ENCODE data around the gene NDUFAB1. TPM values are rescaled to one million over a fixed set of nuclear protein-coding genes. Genes with fewer than 3 reads are reported as not detected.

The NDUFAB1 gene
- 147 and 213 TPM in 2 replicates for total RNA-seq

DNA sequence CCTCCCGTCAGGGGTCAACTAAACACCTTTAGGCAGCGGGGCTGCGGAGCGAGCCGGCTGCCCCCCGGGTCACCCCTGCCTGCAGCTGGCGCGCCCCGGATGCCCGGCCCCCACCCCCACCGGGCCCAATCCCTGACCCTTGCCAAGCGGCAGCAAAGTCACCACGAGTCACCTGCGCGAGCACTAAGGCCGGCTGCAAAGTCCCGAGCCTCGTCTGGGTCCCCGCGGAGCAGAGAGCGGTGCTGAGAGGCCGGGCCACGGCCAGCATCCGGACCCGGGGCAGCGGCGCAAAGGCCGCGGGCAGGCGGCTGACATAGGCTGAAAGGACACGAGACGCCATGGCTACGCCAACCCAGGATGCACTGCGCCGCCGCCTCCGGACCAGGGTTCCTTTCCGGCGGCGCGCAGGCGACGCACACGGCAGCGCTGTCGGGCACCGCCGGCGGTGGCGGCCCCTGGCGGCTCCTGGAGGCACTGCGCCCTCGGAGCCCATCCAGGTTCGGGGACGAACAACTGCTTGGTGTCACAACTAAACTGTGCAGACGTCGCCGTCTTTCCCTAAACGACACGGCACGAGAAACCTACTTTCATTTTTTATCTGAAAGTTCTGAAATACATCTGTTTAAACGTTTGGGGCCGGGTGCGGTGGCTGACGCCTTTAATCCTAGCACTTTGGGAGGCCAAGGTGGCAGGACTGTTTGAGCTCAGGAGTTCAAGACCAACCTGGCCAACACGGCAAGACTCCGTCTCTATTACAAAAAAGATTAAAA lies at the start of gene NDUFAB1:
NDUFAB1 (minus strand) TSS at position 366 of the 770 bp plus-strand sequence; CDS start at position 340, 26 bp downstream.

GRCh38 chr16:23640931-23641765 lies 45.0 kb upstream of the NDUFAB1 start, which contains the start of the genes DCTN5 and PALB2:
Gene DCTN5, plus strand, starts transcription at chr16:23641466. Its CDS starts 77 bp downstream, at chr16:23641543.
Gene PALB2, minus strand, starts transcription at chr16:23641310. Its CDS starts 153 bp downstream, at chr16:23641157.

DNA sequence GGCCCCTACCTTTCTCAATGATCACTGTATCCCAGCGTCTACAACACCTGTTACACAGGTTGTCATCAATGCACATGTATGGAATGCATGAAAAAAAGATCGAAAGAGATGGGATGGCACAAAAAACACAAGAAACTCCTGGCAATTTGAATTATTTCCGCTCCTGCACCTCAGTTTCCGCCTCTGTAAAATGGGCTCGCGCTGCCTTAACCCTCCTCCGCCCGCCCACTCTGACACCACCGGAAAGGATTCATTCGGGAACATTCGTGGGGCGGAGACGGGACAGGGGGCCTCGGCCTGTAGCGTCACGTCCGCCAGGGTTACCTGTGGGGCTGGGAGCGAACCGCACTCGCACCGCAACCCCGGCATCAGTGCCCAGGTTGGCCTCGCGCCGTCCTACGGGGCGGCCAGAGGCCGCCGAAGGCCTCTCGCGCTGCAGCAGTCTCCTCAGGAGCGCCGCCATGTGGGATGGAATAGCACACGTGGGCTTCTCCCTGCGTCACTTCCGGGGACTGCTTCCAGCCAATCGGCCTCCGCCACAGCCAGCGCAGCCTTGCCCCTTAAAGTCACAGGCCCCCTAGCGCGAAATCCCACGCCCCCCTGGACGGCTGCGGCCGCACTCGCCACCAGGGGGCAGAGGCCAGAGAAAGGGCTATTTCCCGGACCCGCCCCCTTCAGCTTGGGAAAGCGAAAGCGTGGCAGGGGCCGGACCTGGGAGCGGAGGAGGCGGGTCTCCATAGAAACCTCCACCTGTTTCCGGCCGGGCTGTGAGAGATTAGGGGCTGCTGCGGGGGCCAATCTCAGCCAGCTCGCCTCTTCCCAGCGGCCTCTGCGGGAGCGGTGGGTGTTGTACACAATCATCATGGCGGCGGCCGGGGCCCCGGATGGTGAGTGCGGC lies 39.0 kb downstream of the NDUFAB1 start, which contains the start of the genes EARS2 and UBFD1:
EARS2 (minus strand) TSS at position 470 of the 898 bp plus-strand sequence; CDS start at position 463, 7 bp downstream.
UBFD1 (plus strand) TSS at position 847 of the 898 bp plus-strand sequence; CDS start at position 863, 16 bp downstream.

Other genes with a start within 250 kb of the NDUFAB1 start
- 10.2 TPM in 2 replicates for gene COG7, start 143.1 kb downstream of the NDUFAB1 start, total RNA-seq
- 15.6 and 32.2 TPM in 2 replicates for gene GGA2, start 85.8 kb downstream of the NDUFAB1 start, total RNA-seq
- 32.4 and 41.7 TPM in 2 replicates for gene EARS2, start 39.0 kb downstream of the NDUFAB1 start, total RNA-seq
- 61.1 and 69.9 TPM in 2 replicates for gene UBFD1, start 38.6 kb downstream of the NDUFAB1 start, total RNA-seq
- 8.6 and 12.3 TPM in 2 replicates for gene PALB2, start 45.0 kb upstream of the NDUFAB1 start, total RNA-seq
- 39.8 and 54.5 TPM in 2 replicates for gene DCTN5, start 45.1 kb upstream of the NDUFAB1 start, total RNA-seq
- 22.1 and 94.8 TPM in 2 replicates for gene PLK1, start 82.6 kb upstream of the NDUFAB1 start, total RNA-seq
- not detected in 2 replicates for gene ERN2, start 116.9 kb upstream of the NDUFAB1 start, total RNA-seq
- gene CHP2, start 158.7 kb upstream of the NDUFAB1 start, total RNA-seq, result not detected in 2 replicates
- not detected in 2 replicates for gene PRKCB, start 239.7 kb upstream of the NDUFAB1 start, total RNA-seq